H1 (cell line): ENCODE results near the gene PTPRD. TPM values are rescaled to one million over a fixed set of nuclear protein-coding genes. Genes with fewer than 3 reads are reported as not detected.

Experiments used
- CTCF ChIA-PET: fragments of 300-600 bp; sonication (Branson Sonifier 250); formaldehyde crosslinking; loops from one replicate; lab custom pipeline; 2021; ENCODE audit not compliant: partially characterized antibody; lab: Charles Lee
- POLR2A ChIA-PET: fragments of 300-600 bp; sonication (Branson Sonifier 250); formaldehyde crosslinking; loops from one replicate; lab custom pipeline; 2021; ENCODE audit warnings: inconsistent platforms; ENCODE audit not compliant: partially characterized antibody; lab: Charles Lee
- DNase-seq, 2 experiments: peaks; one replicate each; pipeline versions ENCODE4 v3.0.0 to v3.0.0-alpha.2; 2010 to 2022; ENCODE audit warnings: low spot score in 2 of 2, low read depth in 1 of 2, mixed read lengths in 1 of 2
- FAIRE-seq: peaks from 2 replicates; lab custom pipeline; 2011; peaks lifted over from hg19 to GRCh38; lab: Jason Lieb, UNC
- H2AFZ ChIP-seq: 2 replicates; pipeline ENCODE4 v1.8.1; 2012; ENCODE audit warnings: low read length, inconsistent platforms
- H2AK5ac ChIP-seq: 2 replicates; pipeline ENCODE4 v1.6.1; 2013; ENCODE audit warnings: low read depth, low read length
- H2BK120ac ChIP-seq: replicated peaks from 2 replicates; pipeline ENCODE3; 2013; ENCODE audit warnings: low read depth, low read length, inconsistent platforms
- H2BK12ac ChIP-seq: 2 replicates; pipeline ENCODE4 v1.6.1; 2013; ENCODE audit warnings: low read depth, low read length
- H2BK15ac ChIP-seq: 2 replicates; pipeline ENCODE4 v1.6.1; 2013; ENCODE audit warnings: low read length
- H2BK20ac ChIP-seq: 2 replicates; pipeline ENCODE4 v1.6.1; 2013; ENCODE audit warnings: low read length
- H2BK5ac ChIP-seq: 2 replicates; pipeline ENCODE4 v1.6.1; 2013; ENCODE audit warnings: low read depth, low read length
- H3K14ac ChIP-seq: 2 replicates; pipeline ENCODE4 v1.6.1; 2013; ENCODE audit warnings: inconsistent platforms; ENCODE audit not compliant: insufficient read length
- H3K18ac ChIP-seq: 2 replicates; pipeline ENCODE4 v1.6.1; 2013; ENCODE audit warnings: low read length; ENCODE audit errors: extremely low read depth
- H3K23ac ChIP-seq: 2 replicates; pipeline ENCODE4 v1.6.1; 2013; ENCODE audit warnings: inconsistent platforms; ENCODE audit not compliant: insufficient read length
- H3K23me2 ChIP-seq: 2 replicates; pipeline ENCODE4 v1.6.1; 2013; ENCODE audit warnings: low read depth, low read length
- H3K27ac ChIP-seq: 2 replicates; pipeline ENCODE4 v1.6.1; 2011; ENCODE audit warnings: low read depth, low read length, inconsistent platforms
- H3K27me3 ChIP-seq, 4 experiments: replicated peaks in 1 of 4; 1 replicate in 1 of 4; 2 replicates in 3 of 4; pipeline versions ENCODE4 v1.6.1 to v1.8.1; 2011 to 2013; ENCODE audit warnings: low read length in 3 of 4, mild to moderate bottlenecking in 3 of 4, inconsistent platforms in 2 of 4, mixed read lengths in 2 of 4, moderate library complexity in 1 of 4; ENCODE audit not compliant: control insufficient read depth in 3 of 4, insufficient read depth in 3 of 4; ENCODE audit errors: extremely low read depth in 1 of 4
- H3K36me3 ChIP-seq, 4 experiments: 2 replicates each; pipeline versions ENCODE4 v1.6.1 to v1.8.1; 2011 to 2013; ENCODE audit warnings: mild to moderate bottlenecking in 4 of 4, low read length in 3 of 4, moderate library complexity in 2 of 4, control low read depth in 1 of 4, inconsistent platforms in 1 of 4; ENCODE audit not compliant: insufficient read depth in 4 of 4, control insufficient read depth in 2 of 4
- H3K4ac ChIP-seq: replicated peaks from 2 replicates; pipeline ENCODE3; 2013; ENCODE audit warnings: low read length, low read depth, mixed read lengths, inconsistent platforms; ENCODE audit not compliant: insufficient read length
- H3K4me1 ChIP-seq, 4 experiments: replicated peaks in 1 of 4; 1 replicate in 1 of 4; 2 replicates in 3 of 4; pipeline versions ENCODE4 v1.6.1 to v1.8.1; 2011 to 2013; ENCODE audit warnings: low read length in 3 of 4, inconsistent platforms in 2 of 4, mixed read lengths in 1 of 4; ENCODE audit not compliant: insufficient read depth in 4 of 4, control insufficient read depth in 3 of 4
- H3K4me2 ChIP-seq, 2 experiments: 2 replicates each; pipeline versions ENCODE4 v1.6.1 to v1.8.1; 2011 to 2013; ENCODE audit warnings: low read depth in 2 of 2, low read length in 2 of 2, control low read depth in 1 of 2, inconsistent platforms in 1 of 2, mild to moderate bottlenecking in 1 of 2; ENCODE audit not compliant: insufficient read depth in 1 of 2
- H3K4me3 ChIP-seq, 4 experiments: fragments of 200-600, 300-600 bp in 1 of 4; sonication (generic), shearing (Covaris generic), sonication (Bioruptor Twin) in 1 of 4; 2 replicates each; pipeline versions ENCODE4 v1.5.1 to v1.8.1; 2011 to 2016; ENCODE audit warnings: low read length in 4 of 4, low read depth in 3 of 4, control low read depth in 2 of 4, inconsistent platforms in 2 of 4, mild to moderate bottlenecking in 2 of 4, mixed read lengths in 1 of 4, moderate library complexity in 1 of 4; ENCODE audit not compliant: insufficient read depth in 2 of 4; ENCODE audit errors: extremely low read depth in 1 of 4
- H3K56ac ChIP-seq: replicated peaks from 2 replicates; pipeline ENCODE3; 2013; ENCODE audit warnings: low read depth, mild to moderate bottlenecking, mixed read lengths, low read length, inconsistent platforms; ENCODE audit not compliant: insufficient read length
- H3K79me1 ChIP-seq: 2 replicates; pipeline ENCODE4 v1.6.1; 2013; ENCODE audit warnings: low read depth, low read length, control low read depth
- H3K79me2 ChIP-seq, 2 experiments: 2 replicates each; pipeline versions ENCODE4 v1.6.1 to v1.8.1; 2012 to 2013; ENCODE audit warnings: low read length in 2 of 2, mild to moderate bottlenecking in 2 of 2, inconsistent platforms in 1 of 2; ENCODE audit not compliant: insufficient read depth in 2 of 2, control insufficient read depth in 1 of 2
- H3K9ac ChIP-seq, 4 experiments: replicated peaks in 1 of 4; 1 replicate in 1 of 4; 2 replicates in 3 of 4; pipeline versions ENCODE4 v1.6.1 to v1.8.1; 2011 to 2013; ENCODE audit warnings: low read depth in 3 of 4, low read length in 3 of 4, control low read depth in 2 of 4, mild to moderate bottlenecking in 2 of 4, moderate library complexity in 2 of 4, inconsistent platforms in 1 of 4; ENCODE audit errors: extremely low read depth in 1 of 4
- H3K9me3 ChIP-seq, 2 experiments: 2 replicates each; pipeline versions ENCODE4 v1.6.1 to v1.8.1; 2012 to 2013; ENCODE audit warnings: mild to moderate bottlenecking in 2 of 2, moderate library complexity in 2 of 2, control low read depth in 1 of 2, inconsistent platforms in 1 of 2, low read depth in 1 of 2, low read length in 1 of 2, mixed read lengths in 1 of 2; ENCODE audit not compliant: insufficient read depth in 2 of 2
- H4K20me1 ChIP-seq, 2 experiments: replicated peaks in 1 of 2; 2 replicates each; pipeline versions ENCODE3 to v1.8.1; 2011 to 2013; ENCODE audit warnings: inconsistent platforms in 2 of 2, low read length in 2 of 2, mild to moderate bottlenecking in 1 of 2; ENCODE audit not compliant: insufficient read depth in 2 of 2, control insufficient read depth in 1 of 2
- H4K5ac ChIP-seq: 2 replicates; pipeline ENCODE4 v1.6.1; 2013; ENCODE audit warnings: low read length, low read depth, mixed read lengths, inconsistent platforms; ENCODE audit not compliant: insufficient read length
- H4K8ac ChIP-seq: 2 replicates; pipeline ENCODE4 v1.8.0; 2013; ENCODE audit warnings: mild to moderate bottlenecking, moderate library complexity, low read length, inconsistent platforms; ENCODE audit not compliant: insufficient read depth; ENCODE audit errors: extremely low read depth
- H4K91ac ChIP-seq: replicated peaks from 2 replicates; pipeline ENCODE3; 2013; ENCODE audit warnings: low read length, mixed read lengths, inconsistent platforms; ENCODE audit not compliant: insufficient read length
- BCL11A ChIP-seq, 2 experiments: IDR thresholded peaks; one replicate each; pipeline ENCODE4 v1.6.1; 2011; ENCODE audit warnings: low read depth in 2 of 2, low read length in 2 of 2, mild to moderate bottlenecking in 2 of 2
- BRCA1 ChIP-seq: IDR thresholded peaks from 2 replicates; pipeline ENCODE4 v1.6.1; 2012; ENCODE audit warnings: low read depth, low read length, improper control_type of control experiment
- CEBPB ChIP-seq: IDR thresholded peaks from 2 replicates; pipeline ENCODE4 v1.6.1; 2012; ENCODE audit warnings: low read depth, low read length
- CHD1 ChIP-seq: IDR thresholded peaks from 2 replicates; pipeline ENCODE4 v1.6.1; 2012; ENCODE audit warnings: low read depth, low read length, improper control_type of control experiment
- CHD2 ChIP-seq: IDR thresholded peaks from 2 replicates; pipeline ENCODE4 v1.6.1; 2012; ENCODE audit warnings: low read length, improper control_type of control experiment
- CREB1 ChIP-seq: IDR thresholded peaks from 2 replicates; pipeline ENCODE4 v1.6.1; 2012; ENCODE audit warnings: inconsistent platforms
- HDAC2 ChIP-seq, 2 experiments: fragments of 300-600 bp in 1 of 2; sonication (generic) in 1 of 2; IDR thresholded peaks; 2 replicates each; pipeline ENCODE4 v1.6.1; 2011 to 2012; ENCODE audit warnings: low read depth in 2 of 2, low read length in 2 of 2, mild to moderate bottlenecking in 2 of 2, moderate library complexity in 2 of 2, borderline replicate concordance in 1 of 2, inconsistent platforms in 1 of 2
- MAFK ChIP-seq: IDR thresholded peaks from 2 replicates; pipeline ENCODE4 v1.6.1; 2012; ENCODE audit warnings: low read depth, mild to moderate bottlenecking, improper control_type of control experiment, low read length
- RFX5 ChIP-seq: IDR thresholded peaks from 2 replicates; pipeline ENCODE4 v1.6.1; 2011; ENCODE audit warnings: low read depth, low read length, improper control_type of control experiment, borderline replicate concordance
- SIN3A ChIP-seq, 2 experiments: IDR thresholded peaks in 1 of 2; conservative IDR thresholded peaks in 1 of 2; 2 replicates each; pipeline ENCODE4 v1.6.1; 2011 to 2012; ENCODE audit warnings: low read length in 2 of 2, improper control_type of control experiment in 1 of 2, low read depth in 1 of 2, mild to moderate bottlenecking in 1 of 2
- SIRT6 ChIP-seq: IDR thresholded peaks from one replicate; pipeline ENCODE4 v1.7.1; 2012; ENCODE audit warnings: low read length, inconsistent platforms
- SP4 ChIP-seq: IDR thresholded peaks from 2 replicates; pipeline ENCODE4 v1.6.1; 2012; ENCODE audit warnings: low read length, inconsistent platforms
- SRF ChIP-seq: IDR thresholded peaks from 2 replicates; pipeline ENCODE4 v1.6.1; 2011; ENCODE audit warnings: mild to moderate bottlenecking, low read depth, low read length, moderate library complexity
- TCF12 ChIP-seq: IDR thresholded peaks from 2 replicates; pipeline ENCODE4 v1.6.1; 2011; ENCODE audit warnings: low read depth, mild to moderate bottlenecking, low read length
- polyA plus RNA-seq, 7 experiments: library from polyadenylated mRNA; depleted of rRNA in 3 of 7; stranded (reverse) in 5 of 7; unstranded in 2 of 7; fragments of >200 nt in 5 of 7; fragments of 200-250 nt in 2 of 7; gene quantifications; 1 replicate in 5 of 7; 2 replicates in 1 of 7; 4 replicates in 1 of 7; pipeline versions ENCODE4 v1.2.1 to v1.2.3, GENCODE V29; 2011 to 2013; ENCODE audit warnings: missing spikeins in 2 of 7, mixed read lengths in 2 of 7
- total RNA-seq: library from RNA; stranded (reverse); fragmentation: NEBNext Ultra II Directional; extraction: Animal tissue kit (Norgen Biotek cat#: 25700); gene quantifications from 2 replicates; pipeline ENCODE4 v1.2.1, GENCODE V29; 2021
- TF ChIP-seq, protein P1 (sequence below): IDR thresholded peaks from 2 replicates; pipeline ENCODE4 v1.6.1; 2012; ENCODE audit warnings: inconsistent platforms
- TF ChIP-seq, protein P2 (sequence below): IDR thresholded peaks from 2 replicates; pipeline ENCODE4 v1.6.1; 2011; ENCODE audit warnings: low read length, improper control_type of control experiment

Gene PTPRD
- total and polyA plus RNA-seq, 2 of the 8 experiments (the other 6 are each of a cell fraction or from before 2014, with no cell fraction given) = 17.2 to 77.0 TPM

DNA sequence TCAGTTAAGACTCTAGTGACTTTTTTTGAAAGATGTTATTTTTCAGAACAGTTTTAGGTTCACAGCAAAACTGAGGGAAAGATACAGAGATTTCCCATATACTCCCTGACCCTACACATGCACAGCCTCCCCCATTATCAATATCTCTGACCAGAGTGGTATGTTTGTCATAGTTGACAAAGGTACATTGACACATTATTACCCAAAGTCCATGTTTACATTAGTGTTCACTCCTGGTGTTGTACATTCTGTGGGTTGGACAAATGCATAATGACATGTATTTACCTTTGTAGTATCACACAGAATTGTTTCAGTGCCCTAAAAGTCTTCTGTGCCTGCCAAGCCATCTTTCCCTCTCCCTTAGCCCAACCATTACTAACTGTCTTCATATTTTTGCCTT, 2342.6 kb downstream of the PTPRD start:
- DNase-seq (no peak), FAIRE-seq (no peak)
- H2BK20ac ChIP-seq = no peak overlapping the region
- H4K20me1 ChIP-seq = no peaks in the 10 kb centered on the region
- no peak overlapping the region for H3K4me2 ChIP-seq
- no peak overlapping the region for H2BK12ac ChIP-seq
- H3K9me3 ChIP-seq = peaks cover 0 to 1% of the 10 kb centered on the region in 2 experiments; a peak in 1 of 4 replicates
- no peak overlapping the region for H3K9ac ChIP-seq
- H2AFZ ChIP-seq = no peak overlapping the region
- H3K79me1 ChIP-seq = no peaks in the 10 kb centered on the region
- H3K79me2 ChIP-seq = no peaks in the 10 kb centered on the region
- no peaks in the 10 kb centered on the region for H3K36me3 ChIP-seq
- H3K4me1 ChIP-seq = no peaks in the 10 kb centered on the region
- H3K4ac ChIP-seq = no peak overlapping the region
- no peak overlapping the region for H2BK5ac ChIP-seq
- no peak overlapping the region for H4K8ac ChIP-seq
- H3K4me3 ChIP-seq = no peak overlapping the region
- H4K91ac ChIP-seq = no peak overlapping the region
- H3K14ac ChIP-seq = no peak overlapping the region
- H3K18ac ChIP-seq = no peak overlapping the region
- no peak overlapping the region for H3K23ac ChIP-seq
- H3K27me3 ChIP-seq = no peaks in the 10 kb centered on the region
- H2BK15ac ChIP-seq = no peak overlapping the region
- CTCF ChIA-PET = no interaction called here
- H3K56ac ChIP-seq = no peak overlapping the region
- POLR2A ChIA-PET = no interaction called here
- no peak overlapping the region for H2BK120ac ChIP-seq
- no peak overlapping the region for H3K27ac ChIP-seq
- no peak overlapping the region for H2AK5ac ChIP-seq
- H3K23me2 ChIP-seq = no peaks in the 10 kb centered on the region
- no peak overlapping the region for H4K5ac ChIP-seq
- no peak for TF ChIP-seq CREB1
- no peak for TF ChIP-seq CHD1
- TF ChIP-seq CEBPB = no peak
- no peak for TF ChIP-seq BCL11A (IDR thresholded peaks at IDR 0.05; ENCODE audit: low read depth in 2 of 2, low read length in 2 of 2)
- no peak for TF ChIP-seq SIN3A (conservative IDR thresholded peaks at IDR 0.05 in 1 of 2, IDR thresholded peaks at IDR 0.05 in 1 of 2; ENCODE audit: low read depth in 1 of 2, low read length in 2 of 2)
- TF ChIP-seq SP4 = no peak
- TF ChIP-seq, protein P1, sequence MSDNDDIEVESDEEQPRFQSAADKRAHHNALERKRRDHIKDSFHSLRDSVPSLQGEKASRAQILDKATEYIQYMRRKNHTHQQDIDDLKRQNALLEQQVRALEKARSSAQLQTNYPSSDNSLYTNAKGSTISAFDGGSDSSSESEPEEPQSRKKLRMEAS = no peak
- TF ChIP-seq RFX5 = no peak
- TF ChIP-seq, protein P2, sequence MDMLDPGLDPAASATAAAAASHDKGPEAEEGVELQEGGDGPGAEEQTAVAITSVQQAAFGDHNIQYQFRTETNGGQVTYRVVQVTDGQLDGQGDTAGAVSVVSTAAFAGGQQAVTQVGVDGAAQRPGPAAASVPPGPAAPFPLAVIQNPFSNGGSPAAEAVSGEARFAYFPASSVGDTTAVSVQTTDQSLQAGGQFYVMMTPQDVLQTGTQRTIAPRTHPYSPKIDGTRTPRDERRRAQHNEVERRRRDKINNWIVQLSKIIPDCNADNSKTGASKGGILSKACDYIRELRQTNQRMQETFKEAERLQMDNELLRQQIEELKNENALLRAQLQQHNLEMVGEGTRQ = no peak
- no peak for TF ChIP-seq MAFK
- no peak for TF ChIP-seq TCF12
- TF ChIP-seq SIRT6 = no peak
- TF ChIP-seq SRF = no peak
- no peak for TF ChIP-seq HDAC2 (IDR thresholded peaks at IDR 0.05; ENCODE audit: borderline replicate concordance in 1 of 2, low read depth in 2 of 2, low read length in 2 of 2)
- TF ChIP-seq BRCA1 = no peak
- no peak for TF ChIP-seq CHD2
